ENCODE measurements around the gene NPNT. TPM values are rescaled to one million over a fixed set of nuclear protein-coding genes. Genes with fewer than 3 reads are reported as not detected.
"Not testable (repeated sequence)": the region's sequence is repeated elsewhere in the genome, so short reads cannot be mapped to it uniquely, and the experiment has no call there.

Gene NPNT, protein sequence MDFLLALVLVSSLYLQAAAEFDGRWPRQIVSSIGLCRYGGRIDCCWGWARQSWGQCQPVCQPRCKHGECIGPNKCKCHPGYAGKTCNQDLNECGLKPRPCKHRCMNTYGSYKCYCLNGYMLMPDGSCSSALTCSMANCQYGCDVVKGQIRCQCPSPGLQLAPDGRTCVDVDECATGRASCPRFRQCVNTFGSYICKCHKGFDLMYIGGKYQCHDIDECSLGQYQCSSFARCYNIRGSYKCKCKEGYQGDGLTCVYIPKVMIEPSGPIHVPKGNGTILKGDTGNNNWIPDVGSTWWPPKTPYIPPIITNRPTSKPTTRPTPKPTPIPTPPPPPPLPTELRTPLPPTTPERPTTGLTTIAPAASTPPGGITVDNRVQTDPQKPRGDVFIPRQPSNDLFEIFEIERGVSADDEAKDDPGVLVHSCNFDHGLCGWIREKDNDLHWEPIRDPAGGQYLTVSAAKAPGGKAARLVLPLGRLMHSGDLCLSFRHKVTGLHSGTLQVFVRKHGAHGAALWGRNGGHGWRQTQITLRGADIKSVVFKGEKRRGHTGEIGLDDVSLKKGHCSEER
- 11.0 TPM for total RNA-seq

DNA sequence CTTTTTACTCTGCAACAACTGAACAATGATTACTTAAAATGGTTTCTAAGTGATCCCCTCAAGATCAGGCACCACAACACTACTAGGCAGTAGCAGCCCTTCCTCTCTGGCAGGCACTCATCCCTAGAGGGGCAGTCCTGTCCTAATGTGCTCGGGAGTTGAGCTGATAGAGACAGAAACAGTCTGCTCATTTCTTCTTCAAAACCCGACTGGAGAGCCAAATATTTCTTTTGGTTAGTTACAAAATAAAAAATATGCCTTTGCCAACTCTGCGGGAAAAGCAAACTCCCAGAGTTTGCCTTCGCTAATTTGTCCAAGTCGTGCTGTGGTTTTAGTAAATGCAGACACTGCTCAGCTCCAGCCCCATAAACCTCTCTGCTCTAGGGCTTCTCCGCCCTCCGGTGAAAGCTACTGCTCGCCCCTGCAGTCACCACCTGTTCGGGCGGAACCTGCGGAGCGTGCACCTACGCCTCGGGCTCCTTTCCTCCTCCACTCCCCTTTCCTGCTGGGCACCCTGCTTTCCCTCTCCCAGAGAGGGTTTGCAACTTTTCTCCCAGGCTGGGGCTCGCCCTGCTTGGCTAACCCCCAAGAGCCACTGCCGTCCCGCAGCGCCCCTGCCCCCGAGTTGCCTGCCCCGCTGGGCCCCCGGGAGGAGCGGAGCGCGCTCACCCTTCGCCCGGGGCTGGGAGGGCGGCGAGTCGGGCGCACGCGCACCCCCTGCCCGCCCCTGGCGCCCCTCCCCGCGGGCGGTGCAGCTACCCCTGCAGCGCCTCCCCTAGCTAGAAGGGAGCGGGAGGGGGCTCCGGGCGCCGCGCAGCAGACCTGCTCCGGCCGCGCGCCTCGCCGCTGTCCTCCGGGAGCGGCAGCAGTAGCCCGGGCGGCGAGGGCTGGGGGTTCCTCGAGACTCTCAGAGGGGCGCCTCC lies at the start of gene NPNT:
Gene NPNT, plus strand, starts transcription at position 812 of the 923 bp plus-strand sequence. CDS start 182 bp downstream, outside the sequence.
- H3K36me3 ChIP-seq: no peaks in the 10 kb centered on the region
- intact Hi-C loops (cut with DNase I): no loop called here
- H3K4me3 ChIP-seq: peak within 1 kb of the TSS; percentile 60 to 77
- H3K9me3 ChIP-seq: no peaks in the 10 kb centered on the region
- peaks cover 24% of the 10 kb centered on the region for H3K4me1 ChIP-seq
- TF ChIP-seq POLR2AphosphoS5 (IDR thresholded peaks at IDR 0.05; ENCODE audit: insufficient read depth in 1 of 2, low read depth in 1 of 2) (no peak), POLR2A (IDR thresholded peaks at IDR 0.05) (no peak)
- TF ChIP-seq, protein P1, sequence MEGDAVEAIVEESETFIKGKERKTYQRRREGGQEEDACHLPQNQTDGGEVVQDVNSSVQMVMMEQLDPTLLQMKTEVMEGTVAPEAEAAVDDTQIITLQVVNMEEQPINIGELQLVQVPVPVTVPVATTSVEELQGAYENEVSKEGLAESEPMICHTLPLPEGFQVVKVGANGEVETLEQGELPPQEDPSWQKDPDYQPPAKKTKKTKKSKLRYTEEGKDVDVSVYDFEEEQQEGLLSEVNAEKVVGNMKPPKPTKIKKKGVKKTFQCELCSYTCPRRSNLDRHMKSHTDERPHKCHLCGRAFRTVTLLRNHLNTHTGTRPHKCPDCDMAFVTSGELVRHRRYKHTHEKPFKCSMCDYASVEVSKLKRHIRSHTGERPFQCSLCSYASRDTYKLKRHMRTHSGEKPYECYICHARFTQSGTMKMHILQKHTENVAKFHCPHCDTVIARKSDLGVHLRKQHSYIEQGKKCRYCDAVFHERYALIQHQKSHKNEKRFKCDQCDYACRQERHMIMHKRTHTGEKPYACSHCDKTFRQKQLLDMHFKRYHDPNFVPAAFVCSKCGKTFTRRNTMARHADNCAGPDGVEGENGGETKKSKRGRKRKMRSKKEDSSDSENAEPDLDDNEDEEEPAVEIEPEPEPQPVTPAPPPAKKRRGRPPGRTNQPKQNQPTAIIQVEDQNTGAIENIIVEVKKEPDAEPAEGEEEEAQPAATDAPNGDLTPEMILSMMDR (IDR thresholded peaks at IDR 0.05): no peak
- no peaks in the 10 kb centered on the region for H3K27me3 ChIP-seq
- H3K27ac ChIP-seq: peak within 1 kb of the TSS; percentile 81
- DNase-seq (ENCODE audit: extremely low spot score in 2 of 2): no peak

DNA sequence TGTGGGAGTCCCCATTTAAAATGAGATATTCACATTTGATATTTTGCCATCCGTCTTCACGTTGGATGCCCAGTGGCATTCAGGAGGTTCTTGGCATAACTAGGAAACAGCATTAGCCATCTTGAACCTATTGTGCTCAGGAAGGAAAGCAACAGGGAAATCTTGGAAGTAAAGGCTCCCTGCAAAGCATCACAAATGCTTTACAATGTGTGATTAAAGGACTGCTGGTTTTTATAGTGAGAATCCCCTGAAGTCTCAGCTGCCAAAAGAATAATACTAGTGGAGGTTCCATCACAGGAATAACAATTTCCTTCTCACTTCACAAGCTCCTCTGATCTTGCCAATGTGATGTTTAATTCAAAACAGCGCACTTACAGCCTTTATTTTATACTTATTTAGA lies 49.7 kb upstream of the NPNT start:
- Histone ChIP-seq H3K27me3 (no peaks in the 10 kb centered on the region), H3K9me3 (no peaks in the 10 kb centered on the region), H3K27ac (no peak overlapping the region), H3K36me3 (no peaks in the 10 kb centered on the region), H3K4me1 (no peaks in the 10 kb centered on the region), H3K4me3 (no peak overlapping the region)
- intact Hi-C loops (cut with DNase I): no loop called here
- TF ChIP-seq, protein P1 (IDR thresholded peaks at IDR 0.05): no peak
- TF ChIP-seq POLR2AphosphoS5 (IDR thresholded peaks at IDR 0.05; ENCODE audit: insufficient read depth in 1 of 2, low read depth in 1 of 2): no peak
- no peak for TF ChIP-seq POLR2A (IDR thresholded peaks at IDR 0.05)
- no peak for DNase-seq (ENCODE audit: extremely low spot score in 2 of 2)

GRCh38 chr4:105848359-105848758 lies 46.9 kb upstream of the NPNT start:
- intact Hi-C loops (cut with DNase I); H3K4me1 ChIP-seq; H3K27ac ChIP-seq; H3K36me3 ChIP-seq; DNase-seq (ENCODE audit: extremely low spot score in 2 of 2); H3K27me3 ChIP-seq; H3K4me3 ChIP-seq; H3K9me3 ChIP-seq: not testable (repeated sequence)

DNA sequence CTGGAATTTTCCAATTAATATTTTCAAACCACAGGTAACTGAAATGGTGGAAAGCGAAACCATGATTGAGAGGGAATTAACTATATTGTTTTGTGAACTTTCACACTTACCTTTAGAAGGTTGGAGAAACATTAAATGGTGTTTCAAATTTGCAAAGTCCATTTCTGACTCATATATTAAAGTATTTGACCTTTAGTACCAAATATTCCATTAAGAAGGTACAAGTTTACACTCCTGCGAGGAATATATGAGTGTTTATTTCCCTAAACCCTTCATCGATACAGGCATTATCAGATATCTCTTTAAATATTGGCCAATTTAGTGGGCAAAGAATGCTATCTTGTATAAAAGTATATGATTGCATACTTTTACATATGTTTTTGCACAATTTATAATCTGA lies 44.1 kb upstream of the NPNT start:
- no peak for DNase-seq (ENCODE audit: extremely low spot score in 2 of 2)
- H3K4me1 ChIP-seq: no peaks in the 10 kb centered on the region
- intact Hi-C loops (cut with DNase I): no loop called here
- no peak overlapping the region for H3K27ac ChIP-seq
- TF ChIP-seq POLR2A (IDR thresholded peaks at IDR 0.05) (no peak), POLR2AphosphoS5 (IDR thresholded peaks at IDR 0.05; ENCODE audit: insufficient read depth in 1 of 2, low read depth in 1 of 2) (no peak)
- no peaks in the 10 kb centered on the region for H3K9me3 ChIP-seq
- H3K36me3 ChIP-seq: no peaks in the 10 kb centered on the region
- H3K4me3 ChIP-seq: no peak overlapping the region
- no peaks in the 10 kb centered on the region for H3K27me3 ChIP-seq

DNA sequence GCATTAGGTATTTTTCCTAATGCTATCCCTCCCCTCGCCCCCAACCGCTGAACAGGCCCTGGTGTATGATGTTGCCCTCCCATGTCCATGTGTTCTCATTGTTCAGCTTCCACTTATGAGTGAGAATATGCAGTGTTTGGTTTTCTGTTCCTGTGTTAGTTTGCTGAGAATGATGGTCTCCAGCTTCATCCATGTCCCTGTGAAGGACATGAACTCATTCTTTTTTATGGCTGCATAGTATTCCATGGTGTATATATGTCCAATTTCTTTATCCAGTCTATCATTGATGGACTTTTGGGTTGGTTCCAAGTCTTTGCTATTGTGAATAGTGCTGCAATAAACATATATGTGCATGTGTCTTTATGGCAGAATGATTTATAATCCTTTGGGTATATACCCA lies 43.0 kb upstream of the NPNT start:
- H3K27ac ChIP-seq; H3K36me3 ChIP-seq; H3K9me3 ChIP-seq; H3K4me3 ChIP-seq; DNase-seq (ENCODE audit: extremely low spot score in 2 of 2); H3K27me3 ChIP-seq; H3K4me1 ChIP-seq; intact Hi-C loops (cut with DNase I): not testable (repeated sequence)

GRCh38 chr4:105858466-105859040 lies 36.7 kb upstream of the NPNT start:
- Histone ChIP-seq H3K27me3 (no peaks in the 10 kb centered on the region), H3K9me3 (no peaks in the 10 kb centered on the region), H3K36me3 (no peaks in the 10 kb centered on the region), H3K4me3 (no peak overlapping the region), H3K4me1 (no peaks in the 10 kb centered on the region), H3K27ac (no peak overlapping the region)
- intact Hi-C loops (cut with DNase I): no loop called here
- DNase-seq (ENCODE audit: extremely low spot score in 2 of 2): no peak
- TF ChIP-seq POLR2AphosphoS5 (IDR thresholded peaks at IDR 0.05; ENCODE audit: insufficient read depth in 1 of 2, low read depth in 1 of 2) (no peak), POLR2A (IDR thresholded peaks at IDR 0.05) (no peak)
- TF ChIP-seq, protein P1 (IDR thresholded peaks at IDR 0.05): no peak

All from vagina (tissue), 2 donors.